IMR-90 (cell line): ENCODE results near the gene ZNF513. TPM values are rescaled to one million over a fixed set of nuclear protein-coding genes. Genes with fewer than 3 reads are reported as not detected.

Experiments
- ATAC-seq: fragments of 200-7000 bp; cut with Tn5 transposase; 2 replicates; pipeline ENCODE4 v1.9.1; 2020; ENCODE audit warnings: low read depth, mild to moderate bottlenecking, moderate library complexity
- BruUV-seq: library from RNA; stranded (reverse); fragments of 400-500 nt; replicated peaks from 2 replicates; lab custom pipeline; 2021; lab: Mats Ljungman, UMichigan
- CTCF ChIA-PET: fragments of 300-600 bp; formaldehyde crosslinking; extraction: SDS; loops from one replicate; lab custom pipeline; 2021; ENCODE audit warnings: antibody characterized with exemption; lab: Yijun Ruan, JAX
- POLR2A ChIA-PET: fragments of 300-600 bp; sonication (Branson Sonifier 250); formaldehyde crosslinking; loops from one replicate; lab custom pipeline; 2022; ENCODE audit warnings: antibody characterized with exemption; ENCODE audit not compliant: unreplicated experiment; lab: Charles Lee
- DNase-seq: peaks from one replicate; pipeline ENCODE4 v3.0.0; 2013
- H2AFZ ChIP-seq: replicated peaks from 2 replicates; pipeline ENCODE3; 2013; ENCODE audit warnings: low read length, mild to moderate bottlenecking; ENCODE audit not compliant: poor library complexity
- H2AK5ac ChIP-seq: 2 replicates; pipeline ENCODE4 v1.6.1; 2013; ENCODE audit warnings: low read depth, low read length, inconsistent platforms
- H2AK9ac ChIP-seq: replicated peaks from 2 replicates; pipeline ENCODE3; 2013; ENCODE audit warnings: mild to moderate bottlenecking, low read depth, low read length, moderate library complexity; ENCODE audit not compliant: poor library complexity
- H2BK120ac ChIP-seq: 2 replicates; pipeline ENCODE4 v1.6.1; 2013; ENCODE audit warnings: low read depth, low read length, inconsistent platforms
- H2BK15ac ChIP-seq: 3 replicates; pipeline ENCODE4 v1.6.1; 2013; ENCODE audit warnings: low read depth, low read length, inconsistent platforms
- H2BK20ac ChIP-seq: 2 replicates; pipeline ENCODE4 v1.6.1; 2013; ENCODE audit warnings: low read depth, mild to moderate bottlenecking, inconsistent platforms, low read length, moderate library complexity
- H2BK5ac ChIP-seq: 2 replicates; pipeline ENCODE4 v1.6.1; 2013; ENCODE audit warnings: mild to moderate bottlenecking, low read depth, low read length, inconsistent platforms; ENCODE audit not compliant: poor library complexity, severe bottlenecking
- H3K14ac ChIP-seq: replicated peaks from 2 replicates; pipeline ENCODE4 v1.6.1; 2013; ENCODE audit warnings: low read depth, low read length, inconsistent platforms
- H3K18ac ChIP-seq: 2 replicates; pipeline ENCODE4 v1.6.1; 2013; ENCODE audit warnings: low read depth, low read length, control low read depth
- H3K23ac ChIP-seq: 2 replicates; pipeline ENCODE4 v1.6.1; 2013; ENCODE audit warnings: low read depth, low read length, inconsistent platforms
- H3K27ac ChIP-seq: 2 replicates; pipeline ENCODE4 v1.5.1; 2013; ENCODE audit warnings: mild to moderate bottlenecking, control low read depth, low read length; ENCODE audit not compliant: insufficient read depth
- H3K27me3 ChIP-seq: 2 replicates; pipeline ENCODE4 v1.6.1; 2013; ENCODE audit warnings: low read length; ENCODE audit not compliant: control insufficient read depth, insufficient read depth
- H3K36me3 ChIP-seq: 2 replicates; pipeline ENCODE4 v1.6.1; 2013; ENCODE audit warnings: low read length, mixed read lengths; ENCODE audit not compliant: control insufficient read depth, insufficient read depth
- H3K4ac ChIP-seq: 2 replicates; pipeline ENCODE4 v1.6.1; 2013; ENCODE audit warnings: low read depth, low read length, inconsistent platforms
- H3K4me1 ChIP-seq: 2 replicates; pipeline ENCODE4 v1.6.1; 2013; ENCODE audit warnings: low read length, mixed read lengths; ENCODE audit not compliant: control insufficient read depth, insufficient read depth
- H3K4me2 ChIP-seq: 2 replicates; pipeline ENCODE4 v1.6.1; 2013; ENCODE audit warnings: low read depth, mild to moderate bottlenecking, control low read depth, low read length, moderate library complexity
- H3K4me3 ChIP-seq: 2 replicates; pipeline ENCODE4 v1.5.1; 2013; ENCODE audit warnings: low read depth, mild to moderate bottlenecking, control low read depth, low read length, moderate library complexity; ENCODE audit not compliant: insufficient read depth
- H3K56ac ChIP-seq: 2 replicates; pipeline ENCODE4 v1.6.1; 2013; ENCODE audit warnings: low read length, inconsistent platforms; ENCODE audit not compliant: insufficient read depth; ENCODE audit errors: extremely low read depth
- H3K79me1 ChIP-seq, 2 experiments: 2 replicates each; pipeline ENCODE4 v1.6.1; 2013; ENCODE audit warnings: low read length in 2 of 2, inconsistent platforms in 1 of 2, low read depth in 1 of 2
- H3K9ac ChIP-seq: 2 replicates; pipeline ENCODE4 v1.6.1; 2013; ENCODE audit warnings: low read depth, low read length, control low read depth
- H3K9me1 ChIP-seq: 2 replicates; pipeline ENCODE4 v1.6.1; 2013; ENCODE audit warnings: low read length, inconsistent platforms; ENCODE audit not compliant: insufficient read depth
- H3K9me3 ChIP-seq: 2 replicates; pipeline ENCODE4 v1.6.1; 2013; ENCODE audit warnings: low read length; ENCODE audit not compliant: control insufficient read depth, insufficient read depth
- H4K20me1 ChIP-seq: 2 replicates; pipeline ENCODE4 v1.6.1; 2013; ENCODE audit warnings: low read length, inconsistent platforms; ENCODE audit not compliant: insufficient read depth
- H4K5ac ChIP-seq: 2 replicates; pipeline ENCODE4 v1.6.1; 2013; ENCODE audit warnings: mild to moderate bottlenecking, low read depth, low read length, control low read depth
- H4K8ac ChIP-seq, 2 experiments: 2 replicates each; pipeline ENCODE4 v1.6.1; 2013; ENCODE audit warnings: low read depth in 2 of 2, low read length in 2 of 2, control low read depth in 1 of 2, inconsistent platforms in 1 of 2
- H4K91ac ChIP-seq: 2 replicates; pipeline ENCODE4 v1.6.1; 2013; ENCODE audit warnings: low read depth, low read length, inconsistent platforms; ENCODE audit not compliant: insufficient read depth
- ELK1 ChIP-seq: fragments of 150-350 bp; IDR thresholded peaks from 2 replicates; pipeline ENCODE4 v1.6.1; 2016; ENCODE audit warnings: low read depth, mild to moderate bottlenecking, low read length, moderate library complexity, borderline replicate concordance
- MAFK ChIP-seq: IDR thresholded peaks from 2 replicates; pipeline ENCODE4 v1.6.1; 2012; ENCODE audit warnings: low read depth, low read length, improper control_type of control experiment
- MAZ ChIP-seq: IDR thresholded peaks from 2 replicates; pipeline ENCODE4 v1.6.1; 2012; ENCODE audit warnings: low read depth, mild to moderate bottlenecking, low read length, improper control_type of control experiment, moderate library complexity, borderline replicate concordance
- MXI1 ChIP-seq: IDR thresholded peaks from 2 replicates; pipeline ENCODE4 v1.6.1; 2012; ENCODE audit warnings: low read depth, mild to moderate bottlenecking, low read length, moderate library complexity, borderline replicate concordance
- POLR2A ChIP-seq: IDR thresholded peaks from 2 replicates; pipeline ENCODE4 v1.6.1; 2012; ENCODE audit warnings: mild to moderate bottlenecking, low read depth, low read length
- RAD21 ChIP-seq: IDR thresholded peaks from 2 replicates; pipeline ENCODE4 v1.6.1; 2012; ENCODE audit warnings: low read length, improper control_type of control experiment
- USF2 ChIP-seq: fragments of 150-350 bp; IDR thresholded peaks from 2 replicates; pipeline ENCODE4 v1.6.1; 2017; ENCODE audit warnings: mild to moderate bottlenecking, antibody characterized with exemption, low read length, low read depth
- WGBS, 2 experiments: methylation state at CpG; one replicate each; pipeline versions ENCODE4 v1.1.5 to v1.1.7; 2013; ENCODE audit warnings: missing lambda C conversion rate in 2 of 2; ENCODE audit not compliant: insufficient read length in 1 of 2; ENCODE audit errors: extremely low coverage in 2 of 2; 5-methylcytosine and 5-hydroxymethylcytosine counted together
- dilution Hi-C: fragments of 300-500 bp; cut with HindIII; formaldehyde crosslinking; loops from one replicate; pipeline ENCODE4 v1.14.3; 2018; ENCODE audit warnings: low sequenced_read_pairs; ENCODE audit not compliant: unreplicated experiment
- in situ Hi-C: fragments of 300-500 bp; cut with MboI; formaldehyde crosslinking; loops from 3 replicates; pipeline ENCODE4 v1.14.3; 2019; ENCODE audit warnings: low sequenced_read_pairs, inconsistent platforms, mixed read lengths
- intact Hi-C: fragments of 100-400 bp; cut with micrococcal nuclease; formaldehyde crosslinking; loops from 2 replicates; pipeline ENCODE4 v1.10.0; 2022
- polyA plus RNA-seq, 3 experiments: library from polyadenylated mRNA; depleted of rRNA; stranded (reverse); fragments of >200 nt; gene quantifications; 2 replicates each; pipeline ENCODE4 v1.2.3, GENCODE V29; 2012; ENCODE audit warnings: low replicate concordance in 1 of 3
- total RNA-seq: library from RNA; depleted of rRNA; stranded (reverse); fragments of >200 nt; gene quantifications from 2 replicates; pipeline ENCODE4 v1.2.3, GENCODE V29; 2012

Gene ZNF513
- total and polyA plus RNA-seq, 2 of the 4 experiments (the other 2 are of a cell fraction), result 3.4 to 23.7 TPM

- no peak for TF ChIP-seq MXI1
These were observed 20.0 kb upstream of the ZNF513 start (continued) for GRCh38 chr2:27400348-27401135.

GRCh38 chr2:27398962-27399361, 18.4 kb upstream of the ZNF513 start:
- Histone ChIP-seq H3K18ac (no peak overlapping the region), H2BK15ac (no peak overlapping the region), H4K91ac (no peak overlapping the region), H3K56ac (no peak overlapping the region), H2AFZ (no peak overlapping the region), H4K8ac (no peak overlapping the region), H2AK5ac (no peak overlapping the region), H3K9me3 (no peaks in the 10 kb centered on the region), H3K27me3 (no peaks in the 10 kb centered on the region), H2BK20ac (no peak overlapping the region), H2AK9ac (no peak overlapping the region), H4K5ac (no peak overlapping the region), H3K4me3 (no peak overlapping the region), H3K23ac (no peak overlapping the region), H3K9me1 (no peaks in the 10 kb centered on the region), H3K9ac (no peak overlapping the region), H2BK5ac (no peak overlapping the region), H3K14ac (no peak overlapping the region), H3K4me2 (no peak overlapping the region), H3K4ac (no peak overlapping the region), H2BK120ac (no peak overlapping the region), H3K4me1 (no peaks in the 10 kb centered on the region), H4K20me1 (peaks cover 48% of the 10 kb centered on the region), H3K36me3 (peaks cover 2% of the 10 kb centered on the region; the same call in 1 of the 2 replicates), H3K27ac (no peak overlapping the region), H3K79me1 (peaks cover 15 to 44% of the 10 kb centered on the region in 2 experiments)
- 100% methylated on average over 1 of the region's 5 CpGs; no CpG with 5 or more reads in 1 of the 2 experiments for WGBS, 2 experiments
- POLR2A ChIA-PET, result interaction anchor here (0.6 kb wide), 1 partner anchor 494 kb away, joined by 4 read pairs; no protein-coding TSS in a partner anchor
- CTCF ChIA-PET, result no interaction called here
- no peak for ATAC-seq
- intact Hi-C loops, result no loop called here
- dilution Hi-C loops, result no loop called here
- BruUV-seq, result no TSS peak
- TF ChIP-seq ELK1, result no peak
- no peak for TF ChIP-seq MAFK
- TF ChIP-seq POLR2A, result no peak
- no peak for TF ChIP-seq MXI1
- no peak for TF ChIP-seq USF2
- TF ChIP-seq RAD21, result no peak
- TF ChIP-seq MAZ, result no peak
- no peak for DNase-seq
- in situ Hi-C loops, result no loop called here
